SK-N-SH treated with all-trans-retinoic acid at 6 μM for 48 hours (cell line): Measurements from ENCODE around the gene DTL.

Source experiments
- ATAC-seq: fragments of 200-7000 bp; cut with Tn5 transposase; 3 replicates; pipeline ENCODE4 v1.9.1; 2020; ENCODE audit warnings: mild to moderate bottlenecking, moderate library complexity
- ARNTL ChIP-seq: fragments of 450-650 bp; formaldehyde crosslinking; IDR thresholded peaks from 2 replicates; pipeline ENCODE4 v1.5.0; 2020; ENCODE audit warnings: low read depth, mild to moderate bottlenecking, moderate library complexity, borderline replicate concordance
- BACH2 ChIP-seq: fragments of 250-450 bp; sonication (Bioruptor Pico); IDR thresholded peaks from 2 replicates; pipeline ENCODE4 v1.9.0; 2021; ENCODE audit warnings: mild to moderate bottlenecking, borderline replicate concordance
- CREB5 ChIP-seq: fragments of 250-450 bp; sonication (Bioruptor Pico); IDR thresholded peaks from 2 replicates; pipeline ENCODE4 v1.5.1; 2020; ENCODE audit warnings: low read depth, mild to moderate bottlenecking, moderate library complexity
- CSDC2 ChIP-seq: fragments of 250-450 bp; sonication (Bioruptor Pico); IDR thresholded peaks from 2 replicates; pipeline ENCODE4 v1.5.0; 2020; ENCODE audit warnings: mild to moderate bottlenecking, moderate library complexity
- ESRRG ChIP-seq: fragments of 250-450 bp; sonication (Bioruptor Pico); IDR thresholded peaks from 2 replicates; pipeline ENCODE4 v1.6.1; 2021; ENCODE audit warnings: mild to moderate bottlenecking
- GLIS3 ChIP-seq: fragments of 250-450 bp; sonication (Bioruptor Pico); IDR thresholded peaks from 2 replicates; pipeline ENCODE4 v1.5.0; 2020; ENCODE audit warnings: mild to moderate bottlenecking, moderate library complexity
- OSR1 ChIP-seq: fragments of 250-450 bp; sonication (Bioruptor Pico); IDR thresholded peaks from 2 replicates; pipeline ENCODE4 v1.8.0; 2022; ENCODE audit warnings: moderate library complexity, mild to moderate bottlenecking, inconsistent platforms
- PATZ1 ChIP-seq: fragments of 250-450 bp; sonication (Bioruptor Pico); IDR thresholded peaks from 2 replicates; pipeline ENCODE4 v1.8.0; 2020; ENCODE audit warnings: mild to moderate bottlenecking, moderate library complexity, borderline replicate concordance
- RARB ChIP-seq: fragments of 250-450 bp; sonication (Bioruptor Pico); IDR thresholded peaks from 2 replicates; pipeline ENCODE4 v1.8.0; 2021; ENCODE audit warnings: mild to moderate bottlenecking, moderate library complexity
- SNAI2 ChIP-seq: fragments of 250-450 bp; sonication (Bioruptor Pico); IDR thresholded peaks from 2 replicates; pipeline ENCODE4 v1.5.0; 2020; ENCODE audit warnings: mild to moderate bottlenecking, moderate library complexity
- TCF4 ChIP-seq: fragments of 250-450 bp; sonication (Bioruptor Pico); IDR thresholded peaks from 2 replicates; pipeline ENCODE4 v1.8.0; 2021; ENCODE audit warnings: mild to moderate bottlenecking, moderate library complexity, borderline replicate concordance
- TOX ChIP-seq: fragments of 250-450 bp; sonication (Bioruptor Pico); IDR thresholded peaks from 2 replicates; pipeline ENCODE4 v1.8.0; 2021; ENCODE audit warnings: mild to moderate bottlenecking, moderate library complexity, borderline replicate concordance
- ZC3H10 ChIP-seq: fragments of 250-450 bp; sonication (Bioruptor Pico); IDR thresholded peaks from 2 replicates; pipeline ENCODE4 v1.5.1; 2021; ENCODE audit warnings: mild to moderate bottlenecking, moderate library complexity
- ZFP3 ChIP-seq: fragments of 250-450 bp; sonication (Bioruptor Pico); IDR thresholded peaks from 2 replicates; pipeline ENCODE4 v1.5.0; 2020; ENCODE audit warnings: mild to moderate bottlenecking, moderate library complexity
- ZFP30 ChIP-seq: fragments of 450-650 bp; formaldehyde crosslinking; IDR thresholded peaks from 2 replicates; pipeline ENCODE4 v1.5.0; 2022; ENCODE audit warnings: mild to moderate bottlenecking, moderate library complexity
- ZNF565 ChIP-seq: fragments of 450-650 bp; formaldehyde crosslinking; conservative IDR thresholded peaks from 2 replicates; pipeline ENCODE4 v1.5.0; 2020; ENCODE audit warnings: low read depth, mild to moderate bottlenecking, moderate library complexity
- ZNF70 ChIP-seq: fragments of 450-650 bp; formaldehyde crosslinking; IDR thresholded peaks from 2 replicates; pipeline ENCODE4 v1.5.0; 2020; ENCODE audit warnings: mild to moderate bottlenecking, moderate library complexity
- ZNF8 ChIP-seq: fragments of 450-650 bp; formaldehyde crosslinking; IDR thresholded peaks from 2 replicates; pipeline ENCODE4 v1.5.0; 2020; ENCODE audit warnings: mild to moderate bottlenecking, moderate library complexity
- TF ChIP-seq, protein P1 (sequence below): fragments of 250-450 bp; sonication (Bioruptor Pico); IDR thresholded peaks from 2 replicates; pipeline ENCODE4 v1.5.1; 2021; ENCODE audit warnings: mild to moderate bottlenecking, moderate library complexity
- TF ChIP-seq, protein P2 (sequence below): fragments of 250-450 bp; sonication (Bioruptor Pico); IDR thresholded peaks from 2 replicates; pipeline ENCODE4 v1.8.0; 2021; ENCODE audit warnings: low read depth, mild to moderate bottlenecking, moderate library complexity, borderline replicate concordance
- TF ChIP-seq, protein P3 (sequence below): fragments of 250-450 bp; sonication (Bioruptor Pico); IDR thresholded peaks from 2 replicates; pipeline ENCODE4 v1.5.0; 2020; ENCODE audit warnings: mild to moderate bottlenecking, moderate library complexity

The DTL gene

DNA sequence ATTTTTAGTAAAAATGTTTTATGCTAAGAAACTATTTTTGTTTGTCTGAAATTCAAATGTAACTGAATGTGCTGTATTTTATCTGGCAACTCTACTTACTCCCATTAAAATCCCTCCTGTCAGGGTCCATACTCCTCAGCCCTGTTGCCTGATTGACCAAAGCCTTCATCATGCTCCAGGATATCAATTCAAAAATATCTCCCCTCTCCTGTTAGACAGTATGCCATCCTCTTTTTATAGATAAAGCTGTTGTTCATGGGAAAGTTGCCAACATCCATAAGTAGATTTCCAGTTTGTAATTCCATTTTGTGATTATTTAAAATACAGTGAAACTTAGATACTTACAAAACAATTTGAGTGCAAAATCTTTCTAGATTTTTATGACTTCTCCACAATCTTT, 65.7 kb downstream of the DTL start:
- TF ChIP-seq ZNF8 (CRISPR knock-in tag) (no peak), ZFP3 (CRISPR knock-in tag) (no peak), CSDC2 (CRISPR knock-in tag) (no peak), GLIS3 (CRISPR knock-in tag) (no peak), ZFP30 (no peak), ESRRG (CRISPR knock-in tag) (no peak), BACH2 (CRISPR knock-in tag) (no peak), TOX (CRISPR knock-in tag) (no peak), ZC3H10 (CRISPR knock-in tag) (no peak), RARB (CRISPR knock-in tag) (no peak)
- no peak for ATAC-seq

- ATAC-seq = no peak
- no peak for TF ChIP-seq OSR1 (CRISPR knock-in tag)
- TF ChIP-seq, protein P1, sequence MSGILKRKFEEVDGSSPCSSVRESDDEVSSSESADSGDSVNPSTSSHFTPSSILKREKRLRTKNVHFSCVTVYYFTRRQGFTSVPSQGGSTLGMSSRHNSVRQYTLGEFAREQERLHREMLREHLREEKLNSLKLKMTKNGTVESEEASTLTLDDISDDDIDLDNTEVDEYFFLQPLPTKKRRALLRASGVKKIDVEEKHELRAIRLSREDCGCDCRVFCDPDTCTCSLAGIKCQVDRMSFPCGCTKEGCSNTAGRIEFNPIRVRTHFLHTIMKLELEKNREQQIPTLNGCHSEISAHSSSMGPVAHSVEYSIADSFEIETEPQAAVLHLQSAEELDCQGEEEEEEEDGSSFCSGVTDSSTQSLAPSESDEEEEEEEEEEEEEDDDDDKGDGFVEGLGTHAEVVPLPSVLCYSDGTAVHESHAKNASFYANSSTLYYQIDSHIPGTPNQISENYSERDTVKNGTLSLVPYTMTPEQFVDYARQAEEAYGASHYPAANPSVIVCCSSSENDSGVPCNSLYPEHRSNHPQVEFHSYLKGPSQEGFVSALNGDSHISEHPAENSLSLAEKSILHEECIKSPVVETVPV (CRISPR knock-in tag) = no peak
- no peak for TF ChIP-seq ZC3H10 (CRISPR knock-in tag)
- TF ChIP-seq, protein P2, sequence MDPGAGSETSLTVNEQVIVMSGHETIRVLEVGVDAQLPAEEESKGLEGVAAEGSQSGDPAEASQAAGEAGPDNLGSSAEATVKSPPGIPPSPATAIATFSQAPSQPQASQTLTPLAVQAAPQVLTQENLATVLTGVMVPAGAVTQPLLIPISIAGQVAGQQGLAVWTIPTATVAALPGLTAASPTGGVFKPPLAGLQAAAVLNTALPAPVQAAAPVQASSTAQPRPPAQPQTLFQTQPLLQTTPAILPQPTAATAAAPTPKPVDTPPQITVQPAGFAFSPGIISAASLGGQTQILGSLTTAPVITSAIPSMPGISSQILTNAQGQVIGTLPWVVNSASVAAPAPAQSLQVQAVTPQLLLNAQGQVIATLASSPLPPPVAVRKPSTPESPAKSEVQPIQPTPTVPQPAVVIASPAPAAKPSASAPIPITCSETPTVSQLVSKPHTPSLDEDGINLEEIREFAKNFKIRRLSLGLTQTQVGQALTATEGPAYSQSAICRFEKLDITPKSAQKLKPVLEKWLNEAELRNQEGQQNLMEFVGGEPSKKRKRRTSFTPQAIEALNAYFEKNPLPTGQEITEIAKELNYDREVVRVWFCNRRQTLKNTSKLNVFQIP (CRISPR knock-in tag) = no peak
- TF ChIP-seq CSDC2 (CRISPR knock-in tag) = no peak
- no peak for TF ChIP-seq ZNF70 (CRISPR knock-in tag)
- no peak for TF ChIP-seq BACH2 (CRISPR knock-in tag)
- TF ChIP-seq ARNTL (CRISPR knock-in tag) = no peak
- TF ChIP-seq ZNF565 = no peak
- TF ChIP-seq TCF4 (CRISPR knock-in tag) = no peak
- TF ChIP-seq SNAI2 (CRISPR knock-in tag) = no peak
These were observed 66.2 kb downstream of the DTL start for GRCh38 chr1:212101735-212102134.

DNA sequence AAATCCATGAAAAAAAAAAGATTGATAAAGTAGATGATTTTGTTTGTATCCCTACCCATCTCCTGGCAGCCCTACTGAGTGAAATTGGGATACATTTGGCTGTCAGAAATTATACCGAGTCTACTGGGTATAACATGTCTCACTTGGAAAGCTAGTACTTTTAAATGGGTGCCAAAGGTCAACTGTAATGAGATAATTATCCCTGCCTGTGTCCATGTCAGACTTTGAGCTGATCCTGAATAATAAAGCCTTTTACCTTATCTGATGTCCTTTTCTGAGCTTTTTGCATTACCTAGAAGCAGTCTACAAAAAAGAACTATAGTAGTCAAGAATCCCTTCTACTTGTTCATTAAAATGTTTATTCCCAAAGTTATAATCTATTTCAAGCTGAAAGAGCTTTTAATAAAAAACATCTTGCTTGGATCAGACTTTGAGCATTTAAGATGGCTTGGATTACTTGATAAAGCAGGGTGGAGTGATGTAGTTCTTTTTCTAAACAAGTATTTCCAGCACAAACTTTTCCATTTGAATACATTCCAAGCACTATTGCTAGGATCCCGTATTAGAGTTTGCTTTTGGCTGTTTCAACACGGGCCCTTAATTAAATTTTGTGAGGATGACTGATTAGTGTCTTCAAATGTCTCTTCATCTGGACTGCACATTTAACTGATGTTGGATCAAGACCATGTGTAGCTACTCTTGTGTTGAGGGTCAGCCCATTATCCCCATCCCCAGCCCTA, 69.2 kb downstream of the DTL start:
- ATAC-seq = peak; percentile 47; the same call in 2 of the 3 replicates
- TF ChIP-seq ZC3H10 (CRISPR knock-in tag) = no peak
- no peak for TF ChIP-seq RARB (CRISPR knock-in tag)
- no peak for TF ChIP-seq ZNF70 (CRISPR knock-in tag)
- TF ChIP-seq, protein P3, sequence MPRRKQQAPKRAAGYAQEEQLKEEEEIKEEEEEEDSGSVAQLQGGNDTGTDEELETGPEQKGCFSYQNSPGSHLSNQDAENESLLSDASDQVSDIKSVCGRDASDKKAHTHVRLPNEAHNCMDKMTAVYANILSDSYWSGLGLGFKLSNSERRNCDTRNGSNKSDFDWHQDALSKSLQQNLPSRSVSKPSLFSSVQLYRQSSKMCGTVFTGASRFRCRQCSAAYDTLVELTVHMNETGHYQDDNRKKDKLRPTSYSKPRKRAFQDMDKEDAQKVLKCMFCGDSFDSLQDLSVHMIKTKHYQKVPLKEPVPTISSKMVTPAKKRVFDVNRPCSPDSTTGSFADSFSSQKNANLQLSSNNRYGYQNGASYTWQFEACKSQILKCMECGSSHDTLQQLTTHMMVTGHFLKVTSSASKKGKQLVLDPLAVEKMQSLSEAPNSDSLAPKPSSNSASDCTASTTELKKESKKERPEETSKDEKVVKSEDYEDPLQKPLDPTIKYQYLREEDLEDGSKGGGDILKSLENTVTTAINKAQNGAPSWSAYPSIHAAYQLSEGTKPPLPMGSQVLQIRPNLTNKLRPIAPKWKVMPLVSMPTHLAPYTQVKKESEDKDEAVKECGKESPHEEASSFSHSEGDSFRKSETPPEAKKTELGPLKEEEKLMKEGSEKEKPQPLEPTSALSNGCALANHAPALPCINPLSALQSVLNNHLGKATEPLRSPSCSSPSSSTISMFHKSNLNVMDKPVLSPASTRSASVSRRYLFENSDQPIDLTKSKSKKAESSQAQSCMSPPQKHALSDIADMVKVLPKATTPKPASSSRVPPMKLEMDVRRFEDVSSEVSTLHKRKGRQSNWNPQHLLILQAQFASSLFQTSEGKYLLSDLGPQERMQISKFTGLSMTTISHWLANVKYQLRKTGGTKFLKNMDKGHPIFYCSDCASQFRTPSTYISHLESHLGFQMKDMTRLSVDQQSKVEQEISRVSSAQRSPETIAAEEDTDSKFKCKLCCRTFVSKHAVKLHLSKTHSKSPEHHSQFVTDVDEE (CRISPR knock-in tag) = no peak
- TF ChIP-seq PATZ1 (CRISPR knock-in tag) = no peak
- TF ChIP-seq ZFP3 (CRISPR knock-in tag) = no peak
- no peak for TF ChIP-seq GLIS3 (CRISPR knock-in tag)
- TF ChIP-seq CREB5 = no peak
